ENCODE measurements around the gene C9orf152.
"Not testable (repeated sequence)": the region's sequence is repeated elsewhere in the genome, so short reads cannot be mapped to it uniquely, and the experiment has no call there.

The C9orf152 gene

GRCh38 chr9:110214586-110215355 is 6.8 kb upstream of the C9orf152 start:
- no peak for DNase-seq

GRCh38 chr9:110214090-110214489 is 6.1 kb upstream of the C9orf152 start:
- DNase-seq = no peak

DNA sequence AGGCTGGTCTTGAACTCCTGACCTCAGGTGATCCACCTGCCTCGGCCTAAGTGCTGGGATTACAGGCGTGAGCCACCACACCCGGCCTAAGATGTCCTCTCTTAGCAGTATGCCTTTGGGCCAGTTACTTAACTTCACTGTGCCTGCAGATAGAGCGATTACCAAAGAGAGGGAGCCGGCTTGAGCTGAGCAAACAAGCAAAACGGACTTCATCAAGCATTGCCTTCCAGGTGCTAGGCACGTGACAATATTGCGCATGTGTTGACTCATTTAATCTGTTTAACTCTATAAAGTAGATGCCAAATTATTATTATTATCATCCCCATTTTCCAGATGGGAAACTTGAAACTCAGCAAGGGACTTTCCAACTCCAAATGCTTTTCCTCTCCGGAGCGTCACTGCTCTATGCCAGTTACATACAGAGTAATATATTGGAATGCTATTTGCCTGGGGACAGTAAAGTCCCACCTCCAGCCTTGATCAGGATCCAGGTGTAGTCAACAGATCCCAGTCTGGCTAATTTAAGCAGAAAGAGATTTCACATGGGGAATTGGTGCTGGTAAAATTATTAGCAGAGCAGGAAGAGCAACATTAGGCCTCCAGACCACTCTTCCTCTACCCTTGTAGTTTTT is 5.6 kb upstream of the C9orf152 start:
- no peak for DNase-seq

GRCh38 chr9:110207071-110207641 is 803 bp downstream of the C9orf152 start:
- DNase-seq = no peak

DNA sequence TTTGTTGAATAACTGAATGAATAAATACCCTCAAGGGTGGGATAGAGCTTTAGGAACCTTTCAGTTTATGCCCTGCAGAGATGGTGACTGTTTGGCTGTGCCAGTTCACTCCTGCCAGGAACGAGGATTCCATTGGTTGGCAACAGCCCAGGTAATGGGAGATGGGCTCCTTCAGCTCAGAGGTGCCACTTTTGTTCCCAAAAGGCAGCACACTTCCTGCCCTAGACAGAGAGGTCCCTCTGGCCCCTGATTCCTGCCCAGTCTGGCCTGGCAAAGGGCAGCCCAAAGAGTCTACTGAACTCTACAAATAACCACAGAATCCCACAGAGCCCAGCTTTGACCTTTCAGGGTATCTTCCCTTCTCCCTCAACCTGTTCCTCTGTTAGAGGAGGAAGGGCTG is 1.6 kb downstream of the C9orf152 start:
- no peak for DNase-seq

DNA sequence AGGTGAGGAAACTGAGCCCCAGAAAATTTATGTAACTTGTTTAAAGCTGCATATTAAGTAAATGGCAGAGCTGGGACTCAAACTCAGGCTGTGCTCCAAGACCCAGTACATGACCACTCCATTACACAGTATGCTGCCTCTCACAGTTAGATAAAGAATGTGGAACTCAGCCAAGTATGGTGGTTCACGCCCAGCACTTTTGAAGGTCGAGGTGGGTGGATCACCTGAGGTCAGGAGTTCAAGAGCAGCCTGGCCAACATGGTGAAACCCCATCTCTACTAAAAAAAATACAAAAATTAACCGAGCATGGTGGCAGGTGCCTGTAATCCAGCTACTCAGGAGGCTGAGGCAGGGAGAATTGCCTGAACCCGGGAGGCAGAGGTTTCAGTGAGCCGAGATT is 2.3 kb downstream of the C9orf152 start:
- DNase-seq = not testable (repeated sequence)

- DNase-seq = no peak
Measured at GRCh38 chr9:110202232-110202631, 5.7 kb downstream of the C9orf152 start.

GRCh38 chr9:110199643-110200042 is 8.3 kb downstream of the C9orf152 start:
- DNase-seq = no peak

- no peak for DNase-seq
Measured at GRCh38 chr9:110198357-110198756, 9.6 kb downstream of the C9orf152 start.

DNA sequence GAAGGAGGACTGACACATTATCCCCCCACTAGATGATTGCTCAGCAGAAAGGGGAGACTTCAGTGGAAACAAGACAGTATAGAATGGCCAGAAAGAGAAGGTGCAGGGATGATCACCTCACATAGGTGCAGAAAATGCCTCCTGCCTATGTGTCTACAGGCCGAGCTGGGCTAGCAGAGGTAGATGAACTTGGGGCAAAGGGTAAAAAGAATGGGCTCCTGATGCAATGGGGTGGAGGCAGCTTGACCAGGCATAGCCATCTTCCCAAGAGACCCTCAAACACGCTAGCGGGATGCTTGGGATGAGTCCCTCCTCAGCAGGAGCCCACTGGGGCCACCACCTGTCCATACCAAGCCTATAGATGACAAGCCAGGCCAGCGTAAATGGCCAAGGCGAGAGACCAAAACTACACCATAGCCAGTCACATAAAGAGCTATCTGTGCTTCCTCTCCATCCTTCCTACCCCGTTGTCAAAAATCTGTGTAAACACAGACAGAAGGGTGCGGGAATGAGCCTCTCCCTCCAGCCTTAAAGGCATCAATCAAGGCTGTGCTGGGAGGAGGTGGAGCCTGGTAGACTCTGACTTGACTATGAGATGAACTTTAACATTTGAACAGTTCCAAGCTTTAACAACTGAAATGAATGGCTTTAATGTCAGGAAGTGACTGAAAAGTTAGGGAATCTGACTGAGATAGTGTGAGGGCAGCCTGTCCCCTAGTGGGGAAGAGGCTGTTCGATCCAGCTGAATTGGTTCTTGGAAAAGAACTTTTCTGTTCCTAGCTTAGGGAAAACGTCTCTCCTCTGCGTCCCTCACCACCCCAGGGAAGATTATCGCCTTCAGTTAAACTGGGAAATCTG is 10.4 kb downstream of the C9orf152 start:
- DNase-seq = no peak

DNA sequence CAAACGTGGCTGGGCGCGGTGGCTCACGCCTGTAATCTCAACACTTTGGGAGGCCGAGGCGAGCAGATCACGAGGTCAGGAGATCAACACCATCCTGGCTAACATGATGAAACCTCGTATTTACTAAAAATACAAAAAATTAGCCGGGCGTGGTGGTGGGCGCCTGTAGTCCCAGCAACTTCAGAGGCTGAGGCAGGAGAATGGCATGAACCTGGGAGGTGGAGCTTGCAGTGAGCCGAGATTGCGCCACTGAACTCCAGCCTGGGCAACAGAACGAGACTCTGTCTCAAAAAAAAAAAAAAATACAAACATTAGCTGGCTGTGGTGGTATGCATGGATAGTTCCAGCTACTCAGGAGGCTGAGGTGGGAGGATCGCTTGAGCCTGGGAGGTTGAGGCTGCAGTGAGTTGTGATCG is 11.9 kb downstream of the C9orf152 start:
- not testable (repeated sequence) for DNase-seq

GRCh38 chr9:110192531-110193261 is 15.3 kb downstream of the C9orf152 start:
- no peak for DNase-seq

DNA sequence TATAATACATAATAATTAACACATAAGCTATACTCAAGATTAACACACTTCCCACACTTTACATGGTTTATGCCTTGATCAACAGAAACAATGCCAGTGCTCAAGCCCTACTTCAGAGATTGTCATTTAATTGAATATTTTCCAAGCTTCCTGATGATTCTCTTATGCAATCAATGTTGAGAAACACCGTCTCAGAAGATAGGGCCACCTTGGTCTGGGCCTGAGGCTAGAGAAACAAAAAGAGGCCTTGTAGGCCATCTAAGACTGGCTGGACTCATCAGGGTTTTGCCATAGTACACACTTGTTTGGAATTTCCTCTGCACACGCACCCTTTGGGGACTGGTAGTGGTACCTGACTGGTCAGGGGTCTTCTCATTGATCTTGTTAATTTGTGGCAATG is 16.3 kb downstream of the C9orf152 start:
- no peak for DNase-seq

GRCh38 chr9:110189559-110190320 is 18.2 kb downstream of the C9orf152 start:
- DNase-seq = no peak

DNA sequence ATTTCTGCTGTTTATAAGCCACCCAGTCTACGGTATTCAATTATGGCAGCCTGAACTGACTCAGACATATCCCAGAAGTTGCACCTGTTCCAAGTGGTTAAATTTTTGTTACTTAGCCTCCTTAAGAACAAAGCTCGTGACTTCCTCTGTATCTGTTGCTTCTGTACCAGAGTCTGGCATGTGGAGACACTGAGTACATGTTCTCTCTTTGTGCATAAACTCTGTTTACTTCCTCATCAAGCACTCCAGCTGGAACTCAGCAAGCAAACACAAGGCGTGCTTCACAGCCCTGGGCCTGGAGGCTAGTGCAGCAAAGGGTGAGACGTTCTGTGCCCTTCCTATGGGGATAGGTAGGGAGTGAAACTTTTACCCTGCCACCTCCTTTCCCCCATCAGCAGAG is 19.0 kb downstream of the C9orf152 start:
- DNase-seq = peak in 21 of 56 donors; percentile 1 to 50 (median 7)

DNA sequence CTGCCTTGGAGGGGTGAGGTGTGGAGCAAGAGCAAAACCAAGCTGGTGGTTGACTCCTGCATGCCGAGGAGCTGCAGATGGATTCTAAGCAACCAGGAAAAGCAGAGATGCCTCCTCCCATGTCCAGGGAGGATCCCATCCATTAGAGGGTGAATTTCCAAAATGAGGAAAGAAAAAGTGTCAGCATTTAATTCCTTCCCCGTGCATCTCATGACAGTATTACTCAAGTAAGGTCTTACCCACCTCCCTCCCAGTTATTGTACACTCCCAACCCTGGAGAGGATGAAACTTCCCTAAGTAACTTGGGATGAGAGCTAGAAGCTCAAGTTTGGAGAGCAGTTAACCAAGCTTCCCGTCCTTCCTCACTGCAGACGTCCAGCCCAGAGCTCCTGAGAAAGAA is 19.9 kb downstream of the C9orf152 start:
- DNase-seq = no peak

GRCh38 chr9:110187126-110187525 is 20.8 kb downstream of the C9orf152 start:
- DNase-seq = peak in 2 of 56 donors; percentile 2 to 15

- no peak for DNase-seq
Measured at GRCh38 chr9:110186254-110186653, 21.7 kb downstream of the C9orf152 start.

DNA sequence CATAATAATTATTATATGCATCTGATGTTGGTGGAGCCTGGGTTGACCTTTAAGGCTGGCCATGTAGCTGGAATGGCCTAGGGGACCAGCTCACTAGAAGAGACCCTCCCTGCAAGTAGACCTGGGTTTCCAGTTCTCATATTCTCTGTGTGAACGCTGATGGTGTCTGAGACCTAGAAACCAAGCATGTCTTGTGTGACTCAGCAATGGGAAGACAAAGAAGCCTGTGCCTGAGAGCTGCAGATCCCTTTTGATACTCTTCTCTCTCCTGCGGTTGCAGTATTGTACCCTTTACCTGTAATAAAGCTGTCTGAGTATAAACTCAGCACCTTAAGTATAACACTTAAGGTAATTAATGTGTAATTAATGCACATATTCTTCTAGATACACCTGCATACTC is 22.2 kb downstream of the C9orf152 start:
- DNase-seq = no peak
